Astrocyte (in vitro differentiated cells and primary cell): ENCODE measurements around the gene OR6B3. TPM values are rescaled to one million over a fixed set of nuclear protein-coding genes. Genes with fewer than 3 reads are reported as not detected.

ENCODE experiments used
- DNase-seq: peaks from one replicate; pipeline ENCODE4 v3.0.0-alpha.2; 2010; ENCODE audit warnings: low read depth
- FAIRE-seq: peaks from 2 replicates; lab custom pipeline; 2011; peaks lifted over from hg19 to GRCh38; lab: Jason Lieb, UNC
- H2AFZ ChIP-seq: 2 replicates; pipeline ENCODE4 v1.6.0; 2012; ENCODE audit warnings: low read depth, low read length, inconsistent platforms
- H3K27ac ChIP-seq: 2 replicates; pipeline ENCODE4 v1.5.1; 2011; ENCODE audit warnings: low read depth, low read length, inconsistent platforms
- H3K27me3 ChIP-seq: 2 replicates; pipeline ENCODE4 v1.6.0; 2011; ENCODE audit warnings: low read length, inconsistent platforms; ENCODE audit not compliant: insufficient read depth
- H3K36me3 ChIP-seq: 2 replicates; pipeline ENCODE4 v1.5.1; 2011; ENCODE audit warnings: low read length, inconsistent platforms; ENCODE audit not compliant: insufficient read depth
- H3K4me1 ChIP-seq: 2 replicates; pipeline ENCODE4 v1.5.1; 2011; ENCODE audit warnings: low read length, inconsistent platforms; ENCODE audit not compliant: insufficient read depth
- H3K4me2 ChIP-seq: 2 replicates; pipeline ENCODE4 v1.6.0; 2012; ENCODE audit warnings: low read length, inconsistent platforms
- H3K4me3 ChIP-seq: 2 replicates; pipeline ENCODE4 v1.5.1; 2011; ENCODE audit warnings: low read depth, mild to moderate bottlenecking, low read length, inconsistent platforms; ENCODE audit not compliant: insufficient read depth
- H3K79me2 ChIP-seq: 2 replicates; pipeline ENCODE4 v1.6.0; 2012; ENCODE audit warnings: mild to moderate bottlenecking, low read length, inconsistent platforms; ENCODE audit not compliant: insufficient read depth
- H3K9ac ChIP-seq: 2 replicates; pipeline ENCODE4 v1.6.0; 2012; ENCODE audit warnings: mild to moderate bottlenecking, low read length, inconsistent platforms
- H3K9me3 ChIP-seq: 2 replicates; pipeline ENCODE4 v1.5.1; 2012; ENCODE audit warnings: low read depth, mild to moderate bottlenecking, low read length, inconsistent platforms; ENCODE audit not compliant: insufficient read depth
- H4K20me1 ChIP-seq: 2 replicates; pipeline ENCODE4 v1.6.0; 2012; ENCODE audit warnings: low read length, inconsistent platforms; ENCODE audit not compliant: insufficient read depth
- H3K27ac Mint-ChIP-seq: one replicate; pipeline ENCODE4 v1.8.0; 2021; ENCODE audit warnings: mild to moderate bottlenecking, mixed read lengths; ENCODE audit not compliant: unreplicated experiment
- H3K27me3 Mint-ChIP-seq: one replicate; pipeline ENCODE4 v1.8.0; 2021; ENCODE audit warnings: low read depth, mixed read lengths; ENCODE audit not compliant: unreplicated experiment
- H3K36me3 Mint-ChIP-seq: one replicate; pipeline ENCODE4 v1.8.0; 2021; ENCODE audit warnings: low read depth, mixed read lengths; ENCODE audit not compliant: unreplicated experiment
- H3K4me1 Mint-ChIP-seq: one replicate; pipeline ENCODE4 v1.8.0; 2021; ENCODE audit warnings: low read depth, mixed read lengths; ENCODE audit not compliant: unreplicated experiment
- H3K4me3 Mint-ChIP-seq: one replicate; pipeline ENCODE4 v1.8.0; 2021; ENCODE audit warnings: mild to moderate bottlenecking, moderate library complexity, mixed read lengths; ENCODE audit not compliant: unreplicated experiment
- H3K9me3 Mint-ChIP-seq: one replicate; pipeline ENCODE4 v1.8.0; 2021; ENCODE audit warnings: mild to moderate bottlenecking, mixed read lengths; ENCODE audit not compliant: unreplicated experiment
- EZH2 ChIP-seq: IDR thresholded peaks from 2 replicates; pipeline ENCODE4 v1.6.1; 2012; ENCODE audit warnings: mild to moderate bottlenecking, low read length, inconsistent platforms; ENCODE audit not compliant: insufficient read depth
- total RNA-seq: library from RNA; stranded (reverse); gene quantifications from 2 replicates; pipeline ENCODE4 v1.2.1, GENCODE V29; 2021
- TF ChIP-seq, protein P1 (sequence below): IDR thresholded peaks from 2 replicates; pipeline ENCODE4 v1.5.1; 2011; ENCODE audit warnings: low read depth, mild to moderate bottlenecking, inconsistent platforms, low read length, moderate library complexity; ENCODE audit not compliant: insufficient read depth

OR6B3 gene
- total RNA-seq, 1 donor from 2014 or later, result not detected

DNA sequence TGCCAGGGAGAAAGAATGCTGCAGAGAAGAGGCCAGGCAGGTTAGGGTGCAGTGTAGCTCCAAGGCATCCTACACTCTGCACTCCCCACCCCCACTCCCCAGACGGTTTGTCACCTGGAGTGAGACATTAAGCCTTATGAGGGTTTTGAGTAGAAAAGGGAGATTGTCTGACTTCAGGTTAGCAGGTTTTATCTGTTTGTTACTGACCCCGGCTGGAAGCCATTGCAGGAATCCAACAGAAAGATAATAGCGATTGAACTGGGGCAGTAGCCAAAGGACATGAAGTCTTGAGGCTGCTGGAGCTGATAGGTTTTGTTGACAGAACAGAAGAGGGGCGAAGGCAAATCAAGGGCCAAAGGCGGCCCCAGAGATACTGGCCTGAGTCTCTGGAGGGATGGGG is 36.0 kb upstream of the OR6B3 start:
- Histone ChIP-seq H3K27ac (no peak overlapping the region), H4K20me1 (no peaks in the 10 kb centered on the region), H3K4me3 (no peak overlapping the region), H3K9me3 (no peaks in the 10 kb centered on the region), H3K9ac (no peak overlapping the region), H3K79me2 (no peaks in the 10 kb centered on the region), H3K36me3 (no peaks in the 10 kb centered on the region), H3K27me3 (peaks cover 4% of the 10 kb centered on the region), H3K4me1 (no peaks in the 10 kb centered on the region), H2AFZ (no peak overlapping the region), H3K4me2 (no peak overlapping the region)
- no peak for TF ChIP-seq EZH2
- TF ChIP-seq, protein P1, sequence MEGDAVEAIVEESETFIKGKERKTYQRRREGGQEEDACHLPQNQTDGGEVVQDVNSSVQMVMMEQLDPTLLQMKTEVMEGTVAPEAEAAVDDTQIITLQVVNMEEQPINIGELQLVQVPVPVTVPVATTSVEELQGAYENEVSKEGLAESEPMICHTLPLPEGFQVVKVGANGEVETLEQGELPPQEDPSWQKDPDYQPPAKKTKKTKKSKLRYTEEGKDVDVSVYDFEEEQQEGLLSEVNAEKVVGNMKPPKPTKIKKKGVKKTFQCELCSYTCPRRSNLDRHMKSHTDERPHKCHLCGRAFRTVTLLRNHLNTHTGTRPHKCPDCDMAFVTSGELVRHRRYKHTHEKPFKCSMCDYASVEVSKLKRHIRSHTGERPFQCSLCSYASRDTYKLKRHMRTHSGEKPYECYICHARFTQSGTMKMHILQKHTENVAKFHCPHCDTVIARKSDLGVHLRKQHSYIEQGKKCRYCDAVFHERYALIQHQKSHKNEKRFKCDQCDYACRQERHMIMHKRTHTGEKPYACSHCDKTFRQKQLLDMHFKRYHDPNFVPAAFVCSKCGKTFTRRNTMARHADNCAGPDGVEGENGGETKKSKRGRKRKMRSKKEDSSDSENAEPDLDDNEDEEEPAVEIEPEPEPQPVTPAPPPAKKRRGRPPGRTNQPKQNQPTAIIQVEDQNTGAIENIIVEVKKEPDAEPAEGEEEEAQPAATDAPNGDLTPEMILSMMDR, result no peak
- peaks cover 12% of the 10 kb centered on the region for H3K9me3 Mint-ChIP-seq
- H3K27me3 Mint-ChIP-seq, result peaks cover 12% of the 10 kb centered on the region
- H3K4me1 Mint-ChIP-seq, result no peaks in the 10 kb centered on the region
- DNase-seq, result no peak
- no peak overlapping the region for H3K4me3 Mint-ChIP-seq
- no peak for FAIRE-seq
- no peaks in the 10 kb centered on the region for H3K36me3 Mint-ChIP-seq
- H3K27ac Mint-ChIP-seq, result no peak overlapping the region

DNA sequence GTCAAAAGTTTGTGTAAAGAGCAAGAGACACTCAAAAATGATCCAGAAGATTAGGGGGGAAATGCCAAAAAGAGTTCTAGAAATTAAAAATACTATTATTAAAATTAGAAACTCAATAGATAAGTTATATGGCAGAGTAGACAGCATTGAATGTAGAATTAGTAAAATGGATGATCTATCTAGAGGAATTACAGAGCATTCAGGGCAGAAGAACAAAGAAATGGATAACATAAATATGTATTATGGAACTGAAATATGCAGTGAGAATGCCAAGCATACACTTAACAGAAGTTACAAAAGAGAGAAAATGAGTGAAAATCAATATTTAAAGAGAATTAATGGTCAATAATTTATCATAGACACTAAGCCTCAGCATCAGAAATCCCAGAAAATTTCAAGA is 33.2 kb upstream of the OR6B3 start:
- H3K27ac ChIP-seq, result no peak overlapping the region
- H3K9ac ChIP-seq, result no peak overlapping the region
- H3K9me3 ChIP-seq, result no peaks in the 10 kb centered on the region
- no peaks in the 10 kb centered on the region for H3K4me1 Mint-ChIP-seq
- H3K4me2 ChIP-seq, result no peak overlapping the region
- H3K36me3 Mint-ChIP-seq, result no peaks in the 10 kb centered on the region
- no peaks in the 10 kb centered on the region for H4K20me1 ChIP-seq
- no peak overlapping the region for H3K4me3 Mint-ChIP-seq
- TF ChIP-seq, protein P1, result no peak
- TF ChIP-seq EZH2, result no peak
- no peak overlapping the region for H3K4me3 ChIP-seq
- H3K27ac Mint-ChIP-seq, result no peak overlapping the region
- H3K9me3 Mint-ChIP-seq, result peaks cover 10% of the 10 kb centered on the region
- no peak overlapping the region for H2AFZ ChIP-seq
- H3K27me3 ChIP-seq, result no peaks in the 10 kb centered on the region
- FAIRE-seq (no peak), DNase-seq (no peak)
- no peaks in the 10 kb centered on the region for H3K79me2 ChIP-seq
- H3K36me3 ChIP-seq, result no peaks in the 10 kb centered on the region
- peaks cover 4% of the 10 kb centered on the region for H3K27me3 Mint-ChIP-seq
- H3K4me1 ChIP-seq, result no peaks in the 10 kb centered on the region

DNA sequence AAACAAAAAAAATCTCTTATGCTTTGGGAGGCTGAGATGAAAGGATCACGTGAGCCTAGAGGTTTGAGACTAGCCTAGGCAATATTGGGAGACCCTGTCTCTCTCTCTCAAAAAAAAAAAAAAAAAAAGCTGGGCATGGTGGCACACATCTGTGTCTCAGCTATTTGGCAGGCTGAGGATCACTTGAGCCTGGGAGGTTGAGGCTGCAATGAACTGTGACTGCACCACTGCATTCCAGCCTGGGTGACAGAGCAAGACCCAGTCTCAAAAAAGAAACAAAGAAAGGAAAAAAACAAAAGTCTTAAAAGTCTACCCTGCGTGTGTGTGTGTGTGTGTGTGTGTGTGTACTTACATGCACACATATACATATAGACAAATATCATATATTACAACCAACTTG is 25.3 kb upstream of the OR6B3 start:
- Histone ChIP-seq H3K36me3 (no peaks in the 10 kb centered on the region), H4K20me1 (no peaks in the 10 kb centered on the region), H3K27me3 (no peaks in the 10 kb centered on the region), H2AFZ (no peak overlapping the region), H3K27ac (no peak overlapping the region), H3K4me1 (no peaks in the 10 kb centered on the region), H3K9me3 (no peaks in the 10 kb centered on the region), H3K4me3 (no peak overlapping the region), H3K9ac (no peak overlapping the region), H3K79me2 (no peaks in the 10 kb centered on the region), H3K4me2 (no peak overlapping the region)
- FAIRE-seq, result no peak
- H3K36me3 Mint-ChIP-seq, result no peaks in the 10 kb centered on the region
- no peak overlapping the region for H3K4me3 Mint-ChIP-seq
- no peak overlapping the region for H3K27ac Mint-ChIP-seq
- H3K27me3 Mint-ChIP-seq, result peaks cover under 1% of the 10 kb centered on the region
- H3K4me1 Mint-ChIP-seq, result no peaks in the 10 kb centered on the region
- no peak for DNase-seq
- H3K9me3 Mint-ChIP-seq, result peaks cover 13% of the 10 kb centered on the region
- no peak for TF ChIP-seq EZH2
- TF ChIP-seq, protein P1, result no peak
